Fibroblast of skin of right quadriceps (primary cell): ENCODE results near the gene SLC9A8.
"Not testable (repeated sequence)": the region's sequence is repeated elsewhere in the genome, so short reads cannot be mapped to it uniquely, and the experiment has no call there.

Source experiments
- DNase-seq: peaks from one replicate; pipeline ENCODE4 v3.0.0-alpha.2; 2013

The SLC9A8 gene

DNA sequence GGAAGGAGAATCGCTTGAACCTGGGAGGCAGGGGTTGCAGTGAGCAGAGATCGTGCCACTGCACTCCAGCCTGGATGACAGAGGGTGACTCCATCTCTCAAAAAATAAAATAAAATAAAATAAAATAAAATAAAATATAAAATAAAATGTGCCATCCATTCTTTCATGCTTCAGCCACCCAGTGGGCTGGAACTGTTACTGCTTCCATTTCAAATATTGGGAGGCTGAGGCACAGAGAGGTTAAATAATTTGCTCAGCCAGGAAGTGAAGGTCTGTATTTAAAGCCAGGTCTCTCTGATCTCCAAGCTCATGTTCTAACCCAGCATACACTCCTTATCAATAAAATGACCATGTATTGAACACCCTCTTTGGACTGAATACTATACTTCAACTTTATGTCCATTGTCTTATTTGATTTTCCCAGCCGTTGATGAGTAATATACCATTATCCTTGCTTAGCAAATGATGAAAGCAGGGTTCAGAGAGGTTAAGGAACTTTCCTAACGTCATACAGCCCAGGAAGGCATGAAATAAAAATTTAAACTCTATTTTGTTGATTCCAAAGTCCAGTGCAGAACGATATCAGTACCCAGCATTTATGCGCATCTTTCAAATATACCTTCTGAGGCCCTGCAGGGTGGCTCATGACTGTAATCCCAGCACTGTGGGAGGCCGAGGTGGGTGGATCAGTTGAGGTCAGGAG lies 25.8 kb upstream of the SLC9A8 start:
- peak; percentile 23 for DNase-seq

DNA sequence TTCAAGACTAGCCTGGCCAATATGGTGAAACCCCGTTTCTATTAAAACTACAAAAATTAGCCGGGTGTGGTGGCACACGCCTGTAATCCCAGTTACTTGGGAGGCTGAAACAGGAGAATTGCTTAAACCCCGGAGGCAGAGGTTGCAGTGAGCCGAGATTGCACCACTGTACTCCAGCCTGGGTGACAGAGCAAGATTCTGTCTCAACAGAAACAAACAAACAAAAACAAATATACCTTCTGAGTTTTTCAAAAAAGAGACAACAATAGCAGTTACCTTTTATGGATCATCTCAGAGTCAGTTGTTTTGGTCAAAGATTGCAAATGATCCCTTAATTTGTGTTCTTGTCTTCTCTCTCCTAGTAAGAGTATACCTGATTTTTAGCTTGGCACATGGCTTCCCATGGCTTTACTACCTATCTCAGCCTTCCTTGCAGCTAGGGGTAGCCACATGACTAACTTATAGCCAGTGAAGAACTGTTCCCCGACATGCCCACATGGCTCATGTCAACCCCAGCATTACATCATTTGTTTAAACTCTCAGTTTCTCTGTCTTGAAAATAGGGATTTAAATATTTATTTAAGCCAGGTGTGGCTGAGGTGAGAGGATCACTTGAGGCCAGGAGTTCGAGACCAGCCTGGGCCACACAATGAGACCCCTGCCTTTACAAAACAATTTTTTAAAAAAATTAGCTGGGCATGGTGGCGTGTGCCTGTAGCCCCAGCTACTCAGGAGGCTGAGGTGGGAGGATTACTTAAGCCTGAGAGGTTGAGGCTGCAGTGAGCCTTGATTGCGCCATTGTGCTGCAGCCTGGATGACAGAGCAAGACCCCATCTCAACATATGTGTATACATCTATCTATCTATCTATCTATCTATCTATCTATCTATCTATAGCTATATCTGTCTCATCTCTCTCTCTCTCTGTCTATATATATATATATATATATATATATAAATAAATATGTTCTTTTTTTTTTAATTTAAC lies 25.0 kb upstream of the SLC9A8 start:
- DNase-seq = no peak

DNA sequence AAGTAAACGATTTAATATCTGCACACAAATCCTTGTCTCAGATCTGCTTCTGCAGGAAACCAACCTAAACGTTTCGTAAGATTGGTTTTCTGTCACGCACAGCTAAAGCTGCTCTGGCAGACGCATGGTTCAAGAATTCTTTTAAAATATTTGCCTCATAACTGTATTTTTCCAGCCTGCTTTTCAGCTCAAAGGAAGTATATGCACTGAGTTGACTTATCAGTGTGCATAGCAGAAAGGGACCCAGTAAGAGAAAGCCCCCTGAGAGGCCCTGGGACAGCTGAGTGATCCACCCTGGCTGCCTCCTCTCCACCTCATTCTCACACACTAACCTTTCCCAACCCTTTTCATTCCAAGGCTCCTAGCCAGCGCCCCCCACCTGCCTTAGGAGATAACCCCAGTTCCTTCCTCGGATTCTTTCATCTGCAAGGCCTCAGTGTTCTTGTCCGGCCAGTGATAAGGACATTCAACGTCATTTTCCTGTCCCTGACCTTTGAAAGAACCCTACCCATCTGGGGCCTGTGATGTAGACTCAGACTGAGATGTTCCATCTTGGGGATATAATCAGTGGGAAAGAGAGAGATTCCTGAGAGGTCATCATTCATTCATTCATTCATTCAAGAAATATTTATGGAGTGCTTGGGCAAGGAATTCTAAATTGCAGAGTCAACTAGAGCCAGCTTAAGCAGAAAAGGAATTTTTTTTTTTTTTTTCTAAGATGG lies 22.4 kb upstream of the SLC9A8 start:
- DNase-seq = peak; percentile 72

DNA sequence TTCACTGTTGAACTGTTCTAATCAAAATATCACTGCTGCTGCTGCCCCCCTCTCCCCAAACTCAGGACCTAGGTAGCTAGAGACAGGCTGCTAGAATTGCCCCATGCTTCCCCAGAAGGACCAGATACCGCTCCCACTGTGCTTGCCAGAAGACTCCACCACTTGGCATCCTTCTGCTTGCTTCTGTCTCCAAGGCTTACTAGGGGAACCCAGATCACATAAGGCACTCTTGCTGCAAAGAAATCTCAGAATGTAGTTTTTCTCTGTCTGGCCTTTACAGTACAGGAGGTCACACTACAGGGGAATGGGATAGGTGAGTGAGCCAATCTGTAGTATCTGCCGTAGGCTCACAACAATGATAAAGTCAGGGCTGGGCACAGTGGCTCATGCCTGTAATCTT lies 21.5 kb upstream of the SLC9A8 start:
- DNase-seq = no peak

DNA sequence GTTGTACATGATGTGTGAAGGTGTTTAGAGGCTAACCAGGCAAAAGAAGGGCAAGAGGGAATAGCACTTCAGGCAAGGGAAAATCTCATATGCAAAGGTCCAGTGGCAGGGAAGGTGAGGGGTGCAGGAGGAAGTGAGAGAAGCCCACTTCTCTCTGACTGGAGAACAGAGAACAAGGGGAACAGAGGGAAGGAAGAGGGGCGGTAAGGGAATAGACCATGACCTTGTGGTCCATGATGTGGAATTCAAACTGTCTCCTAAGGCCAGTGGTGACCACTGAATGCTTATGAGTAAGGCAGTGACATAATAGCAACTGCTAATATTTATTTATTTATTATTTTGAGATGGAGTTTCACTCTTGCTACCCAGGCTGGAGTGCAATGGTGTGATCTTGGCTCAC lies 20.6 kb upstream of the SLC9A8 start:
- no peak for DNase-seq

DNA sequence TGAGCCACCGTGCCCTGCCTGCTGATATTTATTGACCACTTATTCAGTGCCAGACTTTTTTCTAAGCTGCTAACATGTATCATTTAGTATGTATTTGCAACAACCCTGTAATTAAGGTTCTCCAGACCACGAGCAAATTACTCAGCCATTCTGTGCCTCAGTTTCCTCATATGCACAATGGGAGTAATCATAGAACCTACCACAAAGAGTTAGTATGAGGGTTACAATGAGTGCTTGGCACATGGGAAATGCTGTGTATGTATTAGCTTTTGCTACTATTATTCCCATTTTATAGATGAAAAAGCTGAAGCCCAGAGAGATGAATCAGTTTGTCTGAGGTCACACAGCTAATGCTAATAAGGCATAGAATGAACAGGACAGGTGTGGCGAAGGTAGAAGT lies 20.0 kb upstream of the SLC9A8 start:
- DNase-seq = no peak

DNA sequence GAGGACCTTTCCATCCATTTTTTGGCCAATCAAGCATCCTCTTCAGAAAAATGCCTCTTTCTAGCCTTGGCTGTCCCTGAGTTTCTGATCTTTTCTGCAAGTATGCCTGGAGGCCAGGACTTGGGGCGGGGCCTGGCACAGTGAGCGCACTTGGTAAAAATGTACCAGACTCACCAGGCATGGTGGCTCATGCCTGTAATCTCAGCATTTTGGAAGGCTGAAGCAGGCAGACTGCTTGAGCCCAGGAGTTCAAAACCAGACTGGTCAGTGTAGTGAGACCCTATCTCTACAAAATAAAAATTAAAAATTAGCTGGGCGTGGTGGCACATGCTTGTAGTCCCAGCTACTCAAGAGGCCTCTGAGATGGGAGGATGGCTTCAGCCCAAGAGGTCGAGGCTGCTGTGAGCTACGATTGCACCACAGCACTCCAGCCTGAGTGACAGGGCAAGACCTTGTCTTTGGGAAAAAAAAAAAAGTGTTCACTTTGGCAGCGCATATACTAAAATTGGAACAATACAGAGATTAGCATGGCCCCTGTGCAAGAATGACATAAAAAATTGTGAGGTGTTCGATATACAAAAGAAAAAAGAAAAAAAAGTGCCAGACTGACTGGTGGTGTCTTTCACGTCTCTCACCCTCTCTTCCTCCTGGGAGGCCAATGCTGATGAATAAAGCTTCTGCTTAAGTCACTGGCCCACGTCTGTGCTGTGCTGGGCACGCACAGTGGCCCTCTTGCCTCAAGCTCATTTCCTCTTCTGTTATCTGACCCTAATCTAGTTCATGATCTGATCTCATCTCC lies 18.1 kb upstream of the SLC9A8 start:
- DNase-seq = no peak

DNA sequence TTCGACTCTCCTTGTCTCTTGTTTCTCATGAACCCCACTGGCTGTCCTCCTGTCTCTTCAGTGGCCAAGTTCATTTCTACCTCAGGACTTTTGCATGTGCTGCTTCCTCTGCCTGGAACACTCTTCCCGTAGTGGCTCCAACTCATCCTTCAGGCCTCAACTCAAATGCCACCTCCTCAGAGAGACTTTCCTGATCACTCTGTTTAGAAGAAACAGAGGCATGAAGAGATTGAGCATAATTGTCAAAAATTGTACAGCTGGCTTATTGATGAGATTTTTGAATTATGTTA lies 17.5 kb upstream of the SLC9A8 start:
- DNase-seq = no peak

DNA sequence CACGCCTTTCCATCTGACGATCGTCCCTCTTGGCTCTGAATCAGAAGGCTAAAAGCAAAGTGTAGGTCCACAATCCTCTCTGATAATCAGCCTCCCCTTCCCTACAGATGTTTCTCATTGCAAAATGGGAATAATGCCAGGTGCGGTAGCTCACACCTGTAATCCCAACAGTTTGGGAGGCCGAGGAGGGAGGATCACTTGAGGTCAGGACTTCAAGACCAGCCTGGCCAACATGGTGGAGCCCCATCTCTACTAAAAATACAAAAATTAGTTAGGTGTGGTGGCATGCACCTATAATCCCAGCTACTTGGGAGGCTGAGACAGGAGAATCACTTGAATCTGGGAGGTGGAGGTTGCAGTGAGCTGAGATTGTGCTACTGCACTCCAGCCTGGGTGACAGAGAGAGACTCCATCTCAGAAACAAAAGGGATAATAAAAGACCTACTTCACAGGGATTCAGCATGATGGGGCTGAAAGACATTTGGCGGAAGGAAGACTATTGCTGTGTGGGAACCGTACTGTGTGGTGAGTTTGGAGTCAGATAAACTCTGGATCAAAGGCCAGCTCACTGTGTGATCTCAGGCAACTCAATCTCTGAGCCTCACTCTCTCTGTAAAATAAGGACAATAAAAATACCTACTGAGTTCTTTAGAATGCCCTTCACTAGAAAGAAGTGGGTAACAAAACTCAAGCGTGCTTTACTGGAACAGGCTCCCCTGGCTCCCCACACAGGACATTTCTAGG lies 15.9 kb upstream of the SLC9A8 start:
- DNase-seq = no peak

DNA sequence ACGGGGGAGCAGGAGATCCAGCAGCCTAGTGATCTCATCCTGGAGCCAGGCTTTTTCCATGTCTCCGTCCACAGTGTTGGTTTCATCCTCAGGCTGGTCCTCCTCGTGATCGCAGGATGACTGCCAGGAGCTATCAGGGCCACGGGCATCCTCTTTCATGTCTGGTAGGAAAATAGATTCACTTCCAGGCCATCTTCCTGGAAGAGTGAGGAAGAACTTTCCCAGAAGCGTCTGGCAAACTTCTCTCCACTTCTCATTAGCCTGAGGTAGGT lies 15.3 kb upstream of the SLC9A8 start:
- DNase-seq = no peak

DNA sequence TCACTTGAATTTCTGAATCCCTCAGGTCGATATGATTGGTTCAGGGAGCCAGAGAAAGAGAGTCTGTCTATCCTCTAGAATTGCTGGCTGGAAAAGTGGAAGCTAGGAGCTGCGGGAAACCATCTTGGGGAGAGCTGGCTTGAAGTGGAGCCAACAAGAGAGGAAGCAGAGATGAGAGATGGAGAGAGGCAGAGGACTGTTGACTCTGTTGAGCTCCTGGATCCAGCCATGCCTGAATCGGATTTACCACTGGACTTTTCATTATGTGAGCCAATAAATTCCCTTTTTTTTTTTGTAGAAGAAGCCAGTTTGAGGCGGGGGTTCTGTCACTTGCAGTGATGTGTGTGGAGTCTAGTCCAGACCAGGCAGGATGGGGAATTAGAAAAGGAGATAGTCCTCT lies 13.9 kb upstream of the SLC9A8 start:
- no peak for DNase-seq

DNA sequence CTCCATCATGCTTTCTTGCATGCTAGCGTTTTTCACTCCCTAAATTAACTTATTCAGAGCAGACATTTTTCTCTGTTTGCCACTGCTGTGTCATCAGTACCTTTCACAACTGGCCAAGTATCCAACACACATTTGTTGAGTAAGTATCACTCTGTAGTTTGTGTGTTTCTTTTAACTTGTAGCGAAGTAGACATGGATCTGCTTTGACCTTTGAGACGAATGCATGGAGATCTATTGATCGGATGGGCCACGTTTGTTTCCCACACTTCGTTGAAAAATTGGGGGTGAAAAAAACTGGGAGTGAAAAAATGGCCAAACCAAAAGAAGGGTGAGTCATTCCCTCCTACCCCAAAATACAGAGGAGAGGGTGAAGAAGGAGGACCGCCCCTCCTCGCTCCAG lies 12.9 kb upstream of the SLC9A8 start:
- DNase-seq = no peak

DNA sequence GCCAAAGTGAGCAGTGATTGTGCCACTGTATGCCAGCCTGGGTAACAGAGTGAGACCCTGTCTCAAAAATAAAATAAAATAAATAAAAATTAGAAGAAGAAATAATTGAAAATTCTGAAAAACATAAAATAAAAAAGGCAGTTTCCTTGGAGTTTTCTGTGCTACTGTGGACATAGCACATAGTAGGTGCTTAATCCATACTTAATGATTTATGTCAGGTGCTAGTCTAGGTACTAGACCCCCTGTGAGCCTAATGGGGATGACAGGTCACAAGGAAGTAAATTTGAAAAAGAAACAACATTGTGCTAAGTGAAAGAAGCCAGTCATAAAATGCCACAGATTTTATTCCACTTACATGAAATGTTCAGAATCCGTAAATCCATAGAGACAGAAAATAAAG lies 9.2 kb upstream of the SLC9A8 start:
- DNase-seq = no peak

DNA sequence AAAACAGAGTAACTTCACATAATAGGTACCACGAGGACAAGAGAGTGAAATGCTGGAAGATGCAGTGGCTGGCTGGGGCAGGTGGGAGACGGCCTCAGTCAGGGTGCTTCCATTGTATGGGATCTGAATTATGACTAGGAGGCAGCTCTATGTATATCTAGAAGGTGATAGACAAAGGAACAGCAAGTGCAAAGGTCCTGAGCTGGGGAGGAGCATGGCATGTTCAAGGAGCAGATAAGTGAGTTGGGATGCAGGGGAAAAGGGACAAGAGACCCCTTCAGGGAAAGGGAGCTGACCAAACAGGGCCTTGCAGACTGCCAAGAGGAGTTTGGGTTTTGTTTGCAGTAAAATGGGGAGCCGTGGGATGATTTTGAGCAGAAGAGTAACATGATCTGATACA lies 8.3 kb upstream of the SLC9A8 start:
- no peak for DNase-seq

DNA sequence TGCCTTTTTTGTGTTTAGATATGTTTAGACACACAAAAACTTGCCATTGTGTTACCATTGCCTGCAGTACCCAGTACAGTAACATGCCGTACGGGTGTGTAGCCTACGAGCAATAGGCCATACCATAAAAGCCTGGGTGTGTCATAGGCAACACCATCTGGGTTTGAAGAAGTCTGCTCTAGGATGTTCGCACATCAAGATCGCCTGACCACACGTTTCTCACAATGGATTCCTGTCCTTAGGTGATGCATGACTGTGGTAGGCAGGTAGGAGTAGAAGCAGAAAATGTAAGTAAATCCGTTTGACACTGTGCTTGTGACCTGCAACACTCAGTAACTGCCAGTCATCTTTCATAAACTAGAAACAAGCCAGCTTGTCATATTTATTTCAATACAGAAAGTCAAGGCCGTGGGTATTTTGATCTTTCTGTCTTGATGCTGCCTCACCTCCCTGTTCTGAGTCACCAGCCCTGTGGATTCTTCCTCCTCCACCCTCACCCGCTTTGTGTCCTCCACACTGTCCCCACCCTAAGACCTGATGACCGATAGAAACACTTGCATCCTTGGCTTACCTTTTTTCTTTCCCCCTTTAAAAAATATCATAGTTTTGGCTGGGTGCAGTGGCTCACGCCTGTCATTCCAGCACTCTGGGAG lies 7.3 kb upstream of the SLC9A8 start:
- not testable (repeated sequence) for DNase-seq

DNA sequence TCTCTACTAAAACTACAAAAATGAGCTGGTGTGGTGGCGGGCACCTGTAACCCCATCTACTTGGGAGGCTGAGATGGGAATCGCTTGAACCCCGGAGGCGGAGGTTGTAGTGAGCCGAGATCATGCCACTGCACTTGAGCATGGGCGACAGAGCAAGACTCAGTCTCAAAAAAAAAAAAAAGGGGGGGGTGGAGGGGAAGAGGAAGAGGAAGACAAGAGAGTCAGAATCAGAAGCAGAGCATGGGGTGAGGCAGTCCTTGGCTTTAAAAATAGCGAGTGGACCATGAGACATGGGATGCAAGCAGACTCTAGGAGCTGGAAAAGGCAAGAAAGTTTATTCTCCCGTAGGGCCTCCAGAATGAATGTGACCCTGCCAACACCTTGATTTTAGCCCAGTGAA lies 3.9 kb upstream of the SLC9A8 start:
- no peak for DNase-seq

DNA sequence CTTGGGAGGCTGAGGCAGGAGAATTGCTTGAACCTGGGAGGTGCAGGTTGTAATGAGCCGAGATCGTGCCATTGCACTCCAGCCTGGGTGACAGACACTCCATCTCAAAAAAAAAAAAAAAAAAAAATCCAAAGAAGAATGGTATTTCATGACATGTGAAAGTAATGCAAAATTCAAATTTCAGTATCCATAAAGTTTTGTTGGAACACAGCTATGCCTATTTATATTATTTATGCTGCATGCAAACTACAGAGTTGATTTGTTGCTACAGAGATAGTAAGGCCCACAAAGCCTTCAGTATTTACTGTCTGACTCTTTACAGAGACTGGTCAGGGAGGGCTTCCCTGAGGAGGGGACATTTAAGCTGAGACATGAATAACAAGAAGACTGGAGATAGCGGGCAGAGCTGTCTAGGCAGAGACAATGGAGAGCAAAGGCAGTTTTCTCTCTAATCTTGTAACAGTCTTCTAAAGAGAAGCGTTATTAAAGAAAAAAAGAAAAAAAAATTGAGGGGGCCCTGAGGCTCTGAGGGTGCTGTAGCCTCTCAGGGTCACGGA lies 2.7 kb upstream of the SLC9A8 start:
- DNase-seq = no peak

DNA sequence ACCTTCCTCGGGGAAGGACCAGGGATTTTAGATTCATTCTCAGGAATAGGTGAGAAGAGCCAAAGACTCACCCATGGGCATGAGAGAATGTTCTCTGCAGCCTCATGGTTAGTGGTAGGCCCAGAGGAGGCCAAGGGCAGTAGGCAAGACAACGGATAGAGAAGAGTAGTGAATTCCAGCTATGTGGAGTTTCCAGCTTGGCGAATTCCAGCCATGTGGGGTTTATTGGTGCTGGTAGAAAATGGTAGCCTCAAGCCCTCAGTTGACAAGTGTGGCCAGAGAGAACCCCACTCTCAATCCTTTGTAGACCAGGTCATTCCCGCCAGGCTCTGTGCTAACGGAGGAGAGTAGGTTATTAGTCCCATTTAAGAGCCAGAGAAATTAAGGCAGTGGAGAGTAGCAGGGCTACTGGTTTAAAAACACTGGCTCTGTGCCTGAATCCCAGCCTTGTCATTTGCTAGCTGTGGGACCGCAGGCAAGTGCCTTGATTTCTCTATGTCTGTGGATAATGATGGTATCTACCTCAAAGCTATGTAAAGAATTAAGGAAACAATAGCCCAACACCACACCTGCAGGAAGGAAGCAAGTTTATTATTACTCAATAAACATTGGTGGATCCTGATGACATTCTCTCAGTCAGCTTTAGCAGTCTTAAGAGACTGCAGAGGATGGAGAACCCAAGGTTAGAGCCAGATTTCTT lies 2.0 kb upstream of the SLC9A8 start:
- DNase-seq = no peak

DNA sequence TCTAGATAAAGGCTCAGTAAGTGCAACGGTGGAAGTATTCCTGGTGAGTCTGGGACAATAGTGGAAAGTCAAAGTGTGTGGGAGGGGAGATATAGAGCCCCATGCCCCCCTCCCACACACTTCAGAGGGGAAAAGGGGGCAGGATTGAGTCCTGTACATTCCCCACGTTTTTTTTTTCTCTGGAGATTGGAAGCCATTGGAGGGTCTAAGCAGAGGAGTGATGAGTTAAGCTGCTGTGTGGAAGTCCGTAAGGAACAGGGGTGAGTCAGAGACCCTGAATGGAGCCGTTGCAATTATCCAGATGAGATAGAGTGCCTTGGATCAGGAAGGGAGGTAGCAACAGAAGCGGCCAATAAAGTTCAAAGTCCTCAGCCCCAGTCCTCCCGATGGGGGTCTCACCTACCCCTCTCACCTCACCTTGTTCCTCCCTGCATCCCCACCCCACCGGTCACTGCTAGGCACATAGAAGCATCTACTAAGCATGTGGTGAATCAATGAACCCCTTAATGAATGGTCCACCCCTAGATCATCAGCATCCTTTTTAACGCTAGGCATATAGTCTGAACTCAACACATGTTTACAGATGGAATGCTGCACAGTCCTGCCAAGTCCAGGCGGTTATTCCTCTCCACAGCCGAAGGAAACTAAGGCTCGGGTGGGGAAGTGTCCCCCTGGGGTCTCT lies 662 bp upstream of the SLC9A8 start:
- DNase-seq = peak; percentile 60

DNA sequence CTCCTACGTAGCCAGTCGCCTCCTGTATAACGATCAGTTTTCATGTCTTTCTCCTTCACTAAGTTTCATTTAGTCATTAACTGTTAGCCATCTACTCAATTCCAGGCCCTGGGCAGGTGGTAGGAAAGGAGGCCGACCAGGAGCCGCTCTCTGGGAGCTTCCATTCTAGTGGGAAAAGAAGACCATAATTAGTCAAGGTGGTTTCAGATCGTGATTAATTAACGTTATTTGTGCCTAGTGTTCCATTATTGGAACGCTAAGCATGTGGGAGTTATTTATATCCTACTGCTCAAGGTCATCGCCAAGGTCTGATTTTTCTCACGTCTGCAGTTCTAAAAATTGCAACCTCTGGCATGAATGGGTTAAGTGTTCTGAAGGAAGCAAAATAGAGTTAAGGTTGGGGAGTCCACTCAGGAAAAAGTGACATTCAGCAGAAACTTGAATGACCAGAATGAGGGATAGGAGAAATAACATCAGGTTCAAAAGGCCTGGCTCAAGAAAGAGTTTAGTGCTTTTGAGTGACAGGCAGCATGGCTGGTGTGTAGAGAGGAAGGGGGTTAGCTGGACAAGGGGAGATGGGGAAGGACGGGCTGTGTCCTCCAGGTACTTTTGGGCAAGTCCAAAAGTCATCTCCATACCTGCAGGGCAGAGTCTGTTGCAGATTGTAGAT lies 812 bp downstream of the SLC9A8 start:
- DNase-seq = no peak
